A673 (cell line): ENCODE results near the gene TESK2. TPM values are rescaled to one million over a fixed set of nuclear protein-coding genes. Genes with fewer than 3 reads are reported as not detected.
A peak's percentile ranks its signal among the peaks of the same experiment; 100 is the strongest.

Source experiments
- BruUV-seq: library from RNA; stranded (reverse); fragments of 400-500 nt; replicated peaks from 2 replicates; lab custom pipeline; 2021; lab: Mats Ljungman, UMichigan
- CTCF ChIA-PET: fragments of 300-600 bp; sonication (Branson Sonifier 250); formaldehyde crosslinking; loops from one replicate; lab custom pipeline; 2022; ENCODE audit warnings: antibody characterized with exemption; lab: Charles Lee
- POLR2A ChIA-PET: fragments of 300-600 bp; sonication (Branson Sonifier 250); formaldehyde crosslinking; loops from one replicate; lab custom pipeline; 2022; ENCODE audit warnings: antibody characterized with exemption; ENCODE audit not compliant: low non-redundant PET; lab: Charles Lee
- DNase-seq: peaks from one replicate; pipeline ENCODE4 v3.0.0-alpha.2; 2015; ENCODE audit warnings: low spot score
- H3K27ac ChIP-seq: fragments of 200-600 bp; sonication (generic); 2 replicates; pipeline ENCODE4 v1.5.1; 2016; ENCODE audit warnings: mixed run types, low read depth, mild to moderate bottlenecking, mixed read lengths, antibody characterized with exemption, low read length; ENCODE audit not compliant: poor library complexity, severe bottlenecking
- H3K27me3 ChIP-seq: fragments of 200-600 bp; sonication (generic); replicated peaks from 2 replicates; pipeline ENCODE4 v1.6.1; 2017; ENCODE audit warnings: mixed run types, low read depth, mild to moderate bottlenecking, mixed read lengths, antibody characterized with exemption, low read length; ENCODE audit not compliant: insufficient read depth, poor library complexity
- H3K36me3 ChIP-seq: fragments of 200-600 bp; sonication (generic); 2 replicates; pipeline ENCODE4 v1.6.1; 2016; ENCODE audit warnings: mixed run types, mild to moderate bottlenecking, mixed read lengths, antibody characterized with exemption, low read length; ENCODE audit not compliant: insufficient read depth, poor library complexity, severe bottlenecking
- H3K4me1 ChIP-seq: fragments of 200-600 bp; sonication (generic); 2 replicates; pipeline ENCODE4 v1.6.1; 2017; ENCODE audit warnings: mixed run types, mild to moderate bottlenecking, mixed read lengths, antibody characterized with exemption, low read length; ENCODE audit not compliant: insufficient read depth, poor library complexity, severe bottlenecking
- H3K4me3 ChIP-seq: fragments of 200-600 bp; sonication (generic); 2 replicates; pipeline ENCODE4 v1.5.1; 2016; ENCODE audit warnings: low read depth, mixed run types, mild to moderate bottlenecking, mixed read lengths, low read length; ENCODE audit not compliant: poor library complexity, severe bottlenecking
- H3K9me3 ChIP-seq: fragments of 200-600 bp; sonication (generic); 2 replicates; pipeline ENCODE4 v1.6.1; 2016; ENCODE audit warnings: mixed run types, low read depth, mild to moderate bottlenecking, mixed read lengths, antibody characterized with exemption, low read length; ENCODE audit not compliant: poor library complexity, severe bottlenecking
- CTCF ChIP-seq: fragments of 300-800, 200-600 bp; sonication (generic); conservative IDR thresholded peaks from 2 replicates; pipeline ENCODE4 v1.5.1; 2017; ENCODE audit warnings: low read depth, mild to moderate bottlenecking, antibody characterized with exemption, low read length, moderate library complexity, mixed read lengths
- EZH2 ChIP-seq: fragments of 200-600 bp; sonication (generic); IDR thresholded peaks from 2 replicates; pipeline ENCODE4 v1.6.1; 2017; ENCODE audit warnings: borderline replicate concordance, low read depth, mild to moderate bottlenecking, mixed read lengths, antibody characterized with exemption, low read length; ENCODE audit not compliant: poor library complexity, severe bottlenecking
- intact Hi-C: fragments of 100-400 bp; cut with micrococcal nuclease; formaldehyde crosslinking; loops from one replicate; pipeline ENCODE4 v1.10.0; 2022; ENCODE audit not compliant: unreplicated experiment
- total RNA-seq: library from RNA; stranded (reverse); gene quantifications from 2 replicates; pipeline ENCODE4 v1.2.3, GENCODE V29; 2021

Gene TESK2
- total RNA-seq, 1 experiment from 2014 or later = 0.75 TPM

GRCh38 chr1:45302505-45303150 lies 188.3 kb downstream of the TESK2 start:
- intact Hi-C loops = loop anchor here (5.0 to 10.0 kb wide), 4 partner anchors 190 to 568 kb away; partner anchors contain the start of genes BTBD19, DYNLT4, KIF2C and PLK3
- POLR2A ChIA-PET = interaction anchor here (0.6 kb wide), 1 partner anchor 218 kb away, joined by 7 read pairs; no protein-coding TSS in a partner anchor
- no TSS peak for BruUV-seq
- Histone ChIP-seq H3K9me3 (no peaks in the 10 kb centered on the region), H3K27ac (peak overlapping the region; percentile 77), H3K4me3 (peak overlapping the region; percentile 52), H3K36me3 (no peaks in the 10 kb centered on the region), H3K27me3 (no peaks in the 10 kb centered on the region), H3K4me1 (peaks cover 11% of the 10 kb centered on the region)
- TF ChIP-seq CTCF (no peak), EZH2 (no peak)
- CTCF ChIA-PET = interaction anchor here (0.6 to 1.3 kb wide), 3 partner anchors 12 to 288 kb away, joined by 5 to 8 read pairs (median 7); partner anchors contain the start of gene ZSWIM5
- DNase-seq = no peak

- H3K36me3 ChIP-seq = no peaks in the 10 kb centered on the region
- no peak overlapping the region for H3K4me3 ChIP-seq
- peaks cover 11% of the 10 kb centered on the region for H3K4me1 ChIP-seq
- no peak overlapping the region for H3K27ac ChIP-seq
- BruUV-seq = no TSS peak
- DNase-seq = no peak
- CTCF ChIA-PET = interaction anchor here (1.3 to 1.4 kb wide), 2 partner anchors 282 to 286 kb away, joined by 7 to 9 read pairs; no protein-coding TSS in a partner anchor
- no peaks in the 10 kb centered on the region for H3K27me3 ChIP-seq
- no peaks in the 10 kb centered on the region for H3K9me3 ChIP-seq
- POLR2A ChIA-PET = no interaction called here
- TF ChIP-seq CTCF = no peak
- no peak for TF ChIP-seq EZH2
- intact Hi-C loops = loop anchor here (1.0 to 10.0 kb wide), 6 partner anchors 192 to 566 kb away; partner anchors contain the start of genes BTBD19, DYNLT4, KIF2C and PLK3
Measured at GRCh38 chr1:45300669-45300997, 190.3 kb downstream of the TESK2 start.

- CTCF ChIA-PET = interaction anchor here (0.7 to 1.4 kb wide), 4 partner anchors 281 to 513 kb away, joined by 3 to 9 read pairs (median 6); partner anchors contain the start of gene UROD
- Histone ChIP-seq H3K36me3 (no peaks in the 10 kb centered on the region), H3K4me3 (no peak overlapping the region), H3K9me3 (no peaks in the 10 kb centered on the region), H3K27me3 (no peaks in the 10 kb centered on the region), H3K27ac (no peak overlapping the region), H3K4me1 (peaks cover 11% of the 10 kb centered on the region)
- DNase-seq = peak; percentile 81
- TF ChIP-seq EZH2 (no peak), CTCF (peak; percentile 82)
- intact Hi-C loops = loop anchor here (1.0 to 10.0 kb wide), 6 partner anchors 192 to 565 kb away; partner anchors contain the start of genes BTBD19, DYNLT4, KIF2C and PLK3
- POLR2A ChIA-PET = no interaction called here
- no TSS peak for BruUV-seq
Measured at GRCh38 chr1:45299981-45300668, 190.8 kb downstream of the TESK2 start.
